Hematopoietic multipotent progenitor cell treated with erythropoietin and hydrocortisone succinate and interleukin-3 and kit ligand, for 15 days (in vitro differentiated cells): ENCODE data around the gene CANX.

Experiments used
- DNase-seq: peaks from one replicate; pipeline ENCODE4 v3.0.0-alpha.2; 2015; ENCODE audit warnings: low spot score

CANX gene

GRCh38 chr5:179758955-179759354 lies 60.2 kb downstream of the CANX start:
- DNase-seq, result no peak

GRCh38 chr5:179759581-179760551 lies 61.1 kb downstream of the CANX start:
- no peak for DNase-seq

GRCh38 chr5:179762079-179762780 lies 63.5 kb downstream of the CANX start:
- DNase-seq, result no peak

- DNase-seq, result no peak
Measured at GRCh38 chr5:179762781-179763176, 64.0 kb downstream of the CANX start.

- DNase-seq, result peak; percentile 74
Measured at GRCh38 chr5:179763215-179763945, 64.6 kb downstream of the CANX start.

- DNase-seq, result no peak
Measured at GRCh38 chr5:179764056-179764455, 65.3 kb downstream of the CANX start.

- no peak for DNase-seq
Measured at GRCh38 chr5:179765400-179765799, 66.6 kb downstream of the CANX start.

GRCh38 chr5:179766021-179766725 lies 67.4 kb downstream of the CANX start:
- no peak for DNase-seq

GRCh38 chr5:179766726-179767455 lies 68.1 kb downstream of the CANX start:
- DNase-seq, result no peak

- DNase-seq, result no peak
Measured at GRCh38 chr5:179767496-179768100, 68.8 kb downstream of the CANX start.

GRCh38 chr5:179768326-179769085 lies 69.7 kb downstream of the CANX start:
- DNase-seq, result no peak

- no peak for DNase-seq
Measured at GRCh38 chr5:179769271-179769670, 70.5 kb downstream of the CANX start.

GRCh38 chr5:179769796-179770195 lies 71.0 kb downstream of the CANX start:
- DNase-seq, result no peak

GRCh38 chr5:179771311-179771895 lies 72.6 kb downstream of the CANX start:
- DNase-seq, result no peak

- DNase-seq, result no peak
Measured at GRCh38 chr5:179772351-179772750, 73.6 kb downstream of the CANX start.

- no peak for DNase-seq
Measured at GRCh38 chr5:179773686-179774040, 74.9 kb downstream of the CANX start.

GRCh38 chr5:179774442-179774841 lies 75.7 kb downstream of the CANX start:
- no peak for DNase-seq

- no peak for DNase-seq
Measured at GRCh38 chr5:179776411-179776938, 77.7 kb downstream of the CANX start.

GRCh38 chr5:179777456-179777855 lies 78.7 kb downstream of the CANX start:
- no peak for DNase-seq
